ENCODE data around the gene TRPV3. TPM values are rescaled to one million over a fixed set of nuclear protein-coding genes. Genes with fewer than 3 reads are reported as not detected.

Gene TRPV3
- total and polyA plus RNA-seq, 9 of the 15 experiments (the other 6 are each of a cell fraction or from before 2014, with no cell fraction given): 0.03 to 0.42 (median 0.11) TPM; not detected in 1

DNA sequence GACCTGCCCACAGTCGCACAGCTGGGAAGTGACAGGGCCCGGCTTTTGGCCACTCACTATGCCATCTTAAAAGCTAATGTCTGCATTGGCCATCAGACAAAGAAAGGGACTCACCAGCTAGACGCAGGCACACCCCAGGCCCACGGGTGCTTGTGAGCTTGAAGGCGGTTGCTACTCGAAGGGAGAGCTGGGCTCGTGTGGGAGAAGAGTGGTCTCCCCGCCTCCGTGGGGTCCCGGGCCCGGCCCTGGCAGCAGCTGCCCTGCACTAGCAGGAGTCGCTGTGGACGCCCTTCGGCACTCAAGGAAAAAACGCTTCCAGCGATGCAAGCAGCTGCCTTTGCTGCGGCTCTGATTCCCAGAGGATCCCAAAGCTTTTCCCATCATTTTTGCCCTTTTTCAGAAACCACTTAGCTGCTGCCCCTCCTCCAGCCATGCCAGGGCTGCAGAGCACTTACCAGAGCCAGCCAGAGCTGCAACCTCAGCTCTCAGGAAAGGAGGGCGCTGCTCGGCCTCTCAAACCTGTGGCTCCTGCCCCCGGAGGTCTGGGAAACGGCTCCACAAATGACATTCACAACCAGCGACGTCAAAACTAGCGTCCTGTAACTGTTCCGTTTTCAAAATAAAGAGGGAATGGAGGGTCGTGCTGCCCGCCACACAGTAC, 39.3 kb upstream of the TRPV3 start:
- H3K4me3 ChIP-seq: no peak overlapping the region
- peaks cover 5% of the 10 kb centered on the region for H4K20me1 ChIP-seq (replicated peaks; ENCODE audit: control insufficient read depth, insufficient read depth, low read length)
- 6% methylated on average over 20 of the region's 27 CpGs for WGBS (ENCODE audit: insufficient coverage, low coverage, missing lambda C conversion rate)
- TF ChIP-seq KDM1A (IDR thresholded peaks at IDR 0.05): no peak
- TF ChIP-seq HDGF (IDR thresholded peaks at IDR 0.05): no peak
- TF ChIP-seq, protein P1, sequence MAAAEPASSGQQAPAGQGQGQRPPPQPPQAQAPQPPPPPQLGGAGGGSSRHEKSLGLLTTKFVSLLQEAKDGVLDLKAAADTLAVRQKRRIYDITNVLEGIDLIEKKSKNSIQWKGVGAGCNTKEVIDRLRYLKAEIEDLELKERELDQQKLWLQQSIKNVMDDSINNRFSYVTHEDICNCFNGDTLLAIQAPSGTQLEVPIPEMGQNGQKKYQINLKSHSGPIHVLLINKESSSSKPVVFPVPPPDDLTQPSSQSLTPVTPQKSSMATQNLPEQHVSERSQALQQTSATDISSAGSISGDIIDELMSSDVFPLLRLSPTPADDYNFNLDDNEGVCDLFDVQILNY (CRISPR knock-in tag; IDR thresholded peaks at IDR 0.05): no peak
- no peak for TF ChIP-seq ZNF316 (IDR thresholded peaks at IDR 0.05)
- no peak for TF ChIP-seq L3MBTL2 (IDR thresholded peaks at IDR 0.05)
- no peak for TF ChIP-seq ELF2 (CRISPR knock-in tag; IDR thresholded peaks at IDR 0.05)
- TF ChIP-seq GTF2A2 (tag; IDR thresholded peaks at IDR 0.05): no peak
- TF ChIP-seq, protein P2, sequence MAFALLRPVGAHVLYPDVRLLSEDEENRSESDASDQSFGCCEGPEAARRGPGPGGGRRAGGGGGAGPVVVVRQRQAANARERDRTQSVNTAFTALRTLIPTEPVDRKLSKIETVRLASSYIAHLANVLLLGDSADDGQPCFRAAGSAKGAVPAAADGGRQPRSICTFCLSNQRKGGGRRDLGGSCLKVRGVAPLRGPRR (CRISPR knock-in tag; IDR thresholded peaks at IDR 0.05): no peak
- no peak for TF ChIP-seq BCL6 (CRISPR knock-in tag; IDR thresholded peaks at IDR 0.05)
- TF ChIP-seq HNRNPL (IDR thresholded peaks at IDR 0.05; ENCODE audit: low read depth, low read length): no peak
- TF ChIP-seq NCOA2 (IDR thresholded peaks at IDR 0.05; ENCODE audit: partially characterized antibody in 2 of 2): no peak
- TF ChIP-seq MTA3 (IDR thresholded peaks at IDR 0.05; ENCODE audit: borderline replicate concordance): no peak
- TF ChIP-seq ZNF408 (CRISPR knock-in tag; IDR thresholded peaks at IDR 0.05; ENCODE audit: low read depth): no peak
- no peak for TF ChIP-seq MCM2 (IDR thresholded peaks at IDR 0.05; ENCODE audit: low read depth)
- TF ChIP-seq, protein P3, sequence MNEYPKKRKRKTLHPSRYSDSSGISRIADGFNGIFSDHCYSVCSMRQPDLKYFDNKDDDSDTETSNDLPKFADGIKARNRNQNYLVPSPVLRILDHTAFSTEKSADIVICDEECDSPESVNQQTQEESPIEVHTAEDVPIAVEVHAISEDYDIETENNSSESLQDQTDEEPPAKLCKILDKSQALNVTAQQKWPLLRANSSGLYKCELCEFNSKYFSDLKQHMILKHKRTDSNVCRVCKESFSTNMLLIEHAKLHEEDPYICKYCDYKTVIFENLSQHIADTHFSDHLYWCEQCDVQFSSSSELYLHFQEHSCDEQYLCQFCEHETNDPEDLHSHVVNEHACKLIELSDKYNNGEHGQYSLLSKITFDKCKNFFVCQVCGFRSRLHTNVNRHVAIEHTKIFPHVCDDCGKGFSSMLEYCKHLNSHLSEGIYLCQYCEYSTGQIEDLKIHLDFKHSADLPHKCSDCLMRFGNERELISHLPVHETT (CRISPR knock-in tag; conservative IDR thresholded peaks at IDR 0.05 in 1 of 2, IDR thresholded peaks at IDR 0.05 in 1 of 2): no peak
- H3K4me2 ChIP-seq (ENCODE audit: insufficient read depth, low read length): no peak overlapping the region
- H3K4me1 ChIP-seq (replicated peaks in 1 of 2; ENCODE audit: control insufficient read depth in 2 of 2, insufficient read depth in 2 of 2, low read length in 2 of 2): peaks cover 0 to 4% of the 10 kb centered on the region in 2 experiments; a peak in 1 of 5 replicates
- intact Hi-C loops (cut with micrococcal nuclease): no loop called here
- no peak overlapping the region for H3K9ac ChIP-seq (ENCODE audit: insufficient read depth in 1 of 2, low read depth in 2 of 2, low read length in 2 of 2)
- H3K9me1 ChIP-seq (ENCODE audit: control insufficient read depth, insufficient read depth, low read length): no peaks in the 10 kb centered on the region
- no peaks in the 10 kb centered on the region for H3K9me3 ChIP-seq (replicated peaks; ENCODE audit: control insufficient read depth, insufficient read depth, low read depth, low read length)
- no TSS peak for BruUV-seq (replicated peaks)
- H3K79me2 ChIP-seq (ENCODE audit: control insufficient read depth, insufficient read depth, low read length): no peaks in the 10 kb centered on the region
- H2AFZ ChIP-seq (ENCODE audit: low read depth, low read length): no peak overlapping the region
- in situ Hi-C loops (cut with MboI): no loop called here
- no peak for DNase-seq (ENCODE audit: extremely low read depth in 1 of 4, low spot score in 3 of 4)
- no peak overlapping the region for H3K27ac ChIP-seq (ENCODE audit: extremely low read depth, low read depth, low read length)
- peaks cover 14 to 50% of the 10 kb centered on the region in 2 experiments; a peak in 3 of 5 replicates for H3K27me3 ChIP-seq (ENCODE audit: control insufficient read depth in 2 of 2, insufficient read depth in 2 of 2, low read length in 2 of 2)
- no peaks in the 10 kb centered on the region for H3K36me3 ChIP-seq (ENCODE audit: control insufficient read depth, insufficient read depth, low read length)
- no peak for FAIRE-seq
- POLR2A ChIA-PET: interaction anchor here (0.6 kb wide), 1 partner anchor 21 kb away, joined by 3 read pairs; no protein-coding TSS in a partner anchor
- CTCF ChIA-PET (ENCODE audit: low intra/inter-chr PET ratio): no interaction called here
- ATAC-seq: no peak
